Neural cell (in vitro differentiated cells): Measurements from ENCODE around the gene MAP2K1.

Source experiments
- CTCF ChIP-seq: fragments of 450-650 bp; IDR thresholded peaks from 2 replicates; pipeline ENCODE4 v1.5.1; 2014; ENCODE audit warnings: antibody characterized with exemption, mild to moderate bottlenecking, moderate library complexity; ENCODE audit not compliant: poor library complexity, severe bottlenecking
- EZH2 ChIP-seq: fragments of 200-600, 300-800 bp; shearing (Covaris generic), sonication (generic); IDR thresholded peaks from 2 replicates; pipeline ENCODE4 v1.6.1; 2014; ENCODE audit warnings: antibody characterized with exemption, low read length, borderline replicate concordance, mild to moderate bottlenecking; ENCODE audit not compliant: insufficient read depth, poor library complexity, severe bottlenecking
- SMC3 ChIP-seq: fragments of 450-650 bp; conservative IDR thresholded peaks from 2 replicates; pipeline ENCODE4 v1.6.1; 2014; ENCODE audit warnings: antibody characterized with exemption, mild to moderate bottlenecking, moderate library complexity; ENCODE audit not compliant: poor library complexity

DNA sequence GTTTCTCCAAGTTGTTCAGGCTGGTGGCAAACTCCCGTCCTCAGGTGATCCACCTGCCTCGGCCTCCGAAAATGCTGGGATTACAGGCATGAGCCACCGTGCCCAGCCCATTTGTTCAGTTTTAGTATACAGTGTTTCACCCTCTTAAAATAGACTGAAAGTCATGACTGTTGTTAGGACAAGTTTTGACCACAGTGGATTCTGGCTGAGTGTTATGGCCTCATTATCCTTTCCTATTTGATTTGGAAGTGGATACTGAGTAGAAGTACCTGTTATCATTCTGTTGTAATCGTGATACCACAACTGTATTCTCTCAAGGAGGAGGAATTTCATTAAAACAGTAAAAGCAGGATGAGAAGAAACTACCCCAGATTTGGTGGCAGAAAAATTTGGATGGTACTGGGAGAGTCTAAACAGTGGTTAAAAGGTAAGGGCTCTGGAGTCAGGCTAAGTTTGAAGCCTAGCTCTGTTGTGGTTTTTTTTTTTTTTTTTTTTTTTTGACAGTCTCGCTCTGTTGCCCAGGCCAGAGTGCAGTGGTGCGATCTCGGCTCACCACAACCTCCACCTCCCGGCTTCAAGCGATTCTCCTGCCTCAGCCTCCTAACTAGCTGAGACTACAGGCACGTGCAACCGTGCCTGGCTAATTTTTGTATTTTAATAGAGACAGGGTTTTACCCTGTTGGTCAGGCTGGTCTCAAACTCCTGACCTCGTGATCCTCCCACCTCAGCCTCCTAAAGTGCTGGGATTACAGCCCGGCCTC lies 2.6 kb downstream of the MAP2K1 start:
- TF ChIP-seq CTCF (no peak), EZH2 (no peak), SMC3 (no peak)
